ENCODE data around the gene B3GNT9. TPM values are rescaled to one million over a fixed set of nuclear protein-coding genes. Genes with fewer than 3 reads are reported as not detected.

B3GNT9 gene
- total RNA-seq, 1 experiment from 2014 or later: 11.5 TPM

GRCh38 chr16:67156143-67156844 lies 5.5 kb upstream of the B3GNT9 start:
- Histone ChIP-seq H3K27me3 (replicated peaks; ENCODE audit: insufficient read depth, low read depth, low read length, poor library complexity) (no peaks in the 10 kb centered on the region), H3K36me3 (ENCODE audit: insufficient read depth, low read length, poor library complexity, severe bottlenecking) (no peaks in the 10 kb centered on the region), H3K4me1 (ENCODE audit: insufficient read depth, low read length, poor library complexity, severe bottlenecking) (peaks cover 13% of the 10 kb centered on the region), H3K27ac (ENCODE audit: low read depth, low read length, poor library complexity, severe bottlenecking) (no peak overlapping the region), H3K4me3 (ENCODE audit: low read depth, low read length, poor library complexity, severe bottlenecking) (no peak overlapping the region), H3K9me3 (ENCODE audit: low read depth, low read length, poor library complexity, severe bottlenecking) (no peaks in the 10 kb centered on the region)
- ChIA-PET POLR2A (ENCODE audit: low non-redundant PET) (no interaction called here), CTCF (interaction anchor here (1.3 to 1.5 kb wide), 3 partner anchors 14 to 178 kb away, joined by 10 to 39 read pairs (median 11); partner anchors contain the start of gene NOL3)
- intact Hi-C loops (cut with micrococcal nuclease; ENCODE audit: unreplicated experiment): loop anchor here (10.0 kb wide), 1 partner anchor 261 kb away; no protein-coding TSS in a partner anchor
- no peak for TF ChIP-seq EZH2 (IDR thresholded peaks at IDR 0.05; ENCODE audit: borderline replicate concordance, low read depth, low read length, poor library complexity, severe bottlenecking)
- TF ChIP-seq CTCF (conservative IDR thresholded peaks at IDR 0.05; ENCODE audit: low read depth, low read length): no peak
- BruUV-seq (replicated peaks): no TSS peak
- no peak for DNase-seq (ENCODE audit: low spot score)

- Histone ChIP-seq H3K4me3 (ENCODE audit: low read depth, low read length, poor library complexity, severe bottlenecking) (peak overlapping the region; percentile 38), H3K4me1 (ENCODE audit: insufficient read depth, low read length, poor library complexity, severe bottlenecking) (peaks cover 17% of the 10 kb centered on the region), H3K36me3 (ENCODE audit: insufficient read depth, low read length, poor library complexity, severe bottlenecking) (no peaks in the 10 kb centered on the region), H3K9me3 (ENCODE audit: low read depth, low read length, poor library complexity, severe bottlenecking) (no peaks in the 10 kb centered on the region), H3K27me3 (replicated peaks; ENCODE audit: insufficient read depth, low read depth, low read length, poor library complexity) (no peaks in the 10 kb centered on the region), H3K27ac (ENCODE audit: low read depth, low read length, poor library complexity, severe bottlenecking) (no peak overlapping the region)
- intact Hi-C loops (cut with micrococcal nuclease; ENCODE audit: unreplicated experiment): loop anchor here (1.0 to 10.0 kb wide), 2 partner anchors 178 to 261 kb away; no protein-coding TSS in a partner anchor
- TF ChIP-seq CTCF (conservative IDR thresholded peaks at IDR 0.05; ENCODE audit: low read depth, low read length): peak; percentile 75
- TF ChIP-seq EZH2 (IDR thresholded peaks at IDR 0.05; ENCODE audit: borderline replicate concordance, low read depth, low read length, poor library complexity, severe bottlenecking): no peak
- BruUV-seq (replicated peaks): no TSS peak
- peak; percentile 84 for DNase-seq (ENCODE audit: low spot score)
- POLR2A ChIA-PET (ENCODE audit: low non-redundant PET): no interaction called here
- CTCF ChIA-PET: interaction anchor here (0.5 to 1.5 kb wide), 21 partner anchors 10 to 260 kb away, joined by 3 to 39 read pairs (median 4); partner anchors contain the start of genes CES3 and NOL3
These were observed 4.7 kb upstream of the B3GNT9 start for GRCh38 chr16:67155295-67156142.

- ChIA-PET CTCF (interaction anchor here (0.5 to 1.5 kb wide), 19 partner anchors 9 to 259 kb away, joined by 3 to 39 read pairs (median 4); partner anchors contain the start of genes CES3 and NOL3), POLR2A (ENCODE audit: low non-redundant PET) (no interaction called here)
- intact Hi-C loops (cut with micrococcal nuclease; ENCODE audit: unreplicated experiment): loop anchor here (1.0 to 10.0 kb wide), 3 partner anchors 177 to 260 kb away; no protein-coding TSS in a partner anchor
- Histone ChIP-seq H3K27ac (ENCODE audit: low read depth, low read length, poor library complexity, severe bottlenecking) (no peak overlapping the region), H3K27me3 (replicated peaks; ENCODE audit: insufficient read depth, low read depth, low read length, poor library complexity) (no peaks in the 10 kb centered on the region), H3K36me3 (ENCODE audit: insufficient read depth, low read length, poor library complexity, severe bottlenecking) (peaks cover under 1% of the 10 kb centered on the region), H3K4me1 (ENCODE audit: insufficient read depth, low read length, poor library complexity, severe bottlenecking) (peaks cover 17% of the 10 kb centered on the region), H3K4me3 (ENCODE audit: low read depth, low read length, poor library complexity, severe bottlenecking) (peak overlapping the region; percentile 38), H3K9me3 (ENCODE audit: low read depth, low read length, poor library complexity, severe bottlenecking) (no peaks in the 10 kb centered on the region)
- TF ChIP-seq CTCF (conservative IDR thresholded peaks at IDR 0.05; ENCODE audit: low read depth, low read length) (no peak), EZH2 (IDR thresholded peaks at IDR 0.05; ENCODE audit: borderline replicate concordance, low read depth, low read length, poor library complexity, severe bottlenecking) (no peak)
- no peak for DNase-seq (ENCODE audit: low spot score)
- no TSS peak for BruUV-seq (replicated peaks)
These were observed 3.9 kb upstream of the B3GNT9 start for GRCh38 chr16:67154578-67155294.

All from A673 (cell line).